Thyroid gland (tissue), 4 donors: ENCODE data around the gene RBPMS2. TPM values are rescaled to one million over a fixed set of nuclear protein-coding genes. Genes with fewer than 3 reads are reported as not detected.

Source experiments
- DNase-seq, 2 donors: peaks; one replicate each; pipeline ENCODE4 v3.0.0-alpha.2; 2019
- H3K27ac ChIP-seq, 3 donors: fragments of 200-600 bp; sonication (generic); 1 replicate in 2 of 3; 2 replicates in 1 of 3; pipeline ENCODE4 v1.5.1; 2016 to 2019; ENCODE audit warnings: mild to moderate bottlenecking in 1 of 3, moderate library complexity in 1 of 3
- H3K27me3 ChIP-seq: fragments of 200-600 bp; sonication (generic); one replicate; pipeline ENCODE4 v1.5.1; 2019
- H3K36me3 ChIP-seq, 2 donors: fragments of 200-600 bp; sonication (generic); one replicate each; pipeline ENCODE4 v1.5.1; 2016 to 2019
- H3K4me1 ChIP-seq, 2 donors: fragments of 200-600 bp; sonication (generic); one replicate each; pipeline ENCODE4 v1.5.1; 2017 to 2019
- H3K4me3 ChIP-seq, 3 donors: fragments of 200-600 bp; sonication (generic); replicated peaks in 1 of 3; 1 replicate in 2 of 3; 2 replicates in 1 of 3; pipeline ENCODE4 v1.5.1; 2016; ENCODE audit warnings: mild to moderate bottlenecking in 1 of 3
- H3K9me3 ChIP-seq: fragments of 200-600 bp; sonication (generic); one replicate; pipeline ENCODE4 v1.5.1; 2017
- CTCF ChIP-seq, 6 experiments: fragments of 200-600 bp in 3 of 6; fragments of 450-650 bp in 3 of 6; sonication (generic) in 3 of 6; IDR thresholded peaks; one replicate each; pipeline ENCODE4 v1.5.1; 2016 to 2019; ENCODE audit warnings: antibody characterized with exemption in 6 of 6, mild to moderate bottlenecking in 2 of 6, inconsistent platforms in 1 of 6, moderate library complexity in 1 of 6
- POLR2A ChIP-seq, 2 donors: fragments of 450-650 bp; IDR thresholded peaks; one replicate each; pipeline ENCODE4 v1.6.1; 2017; ENCODE audit warnings: antibody characterized with exemption in 2 of 2, mild to moderate bottlenecking in 2 of 2, moderate library complexity in 1 of 2
- WGBS, 2 donors: methylation state at CpG; one replicate each; pipeline ENCODE4 v1.1.5; 2017; 5-methylcytosine and 5-hydroxymethylcytosine counted together
- intact Hi-C: fragments of 100-400 bp; cut with DNase I; formaldehyde crosslinking; loops from one replicate; pipeline ENCODE4 v1.15.1; 2023
- total RNA-seq, 4 donors: library from RNA; depleted of rRNA; stranded (reverse); fragments of >200 nt; gene quantifications; one replicate each; pipeline ENCODE4 v1.2.3, GENCODE V29; 2016

The RBPMS2 gene
- total RNA-seq, 4 donors from 2014 or later = 2.6 to 3.5 (median 3.1) TPM

- 79 to 80% methylated on average over 7 to 9 of the region's 9 CpGs for WGBS, 2 donors
- H3K27ac ChIP-seq = no peak overlapping the region
- no peaks in the 10 kb centered on the region for H3K9me3 ChIP-seq
- TF ChIP-seq CTCF (IDR thresholded peaks at IDR 0.05) (no peak), POLR2A (IDR thresholded peaks at IDR 0.05) (no peak)
- intact Hi-C loops = no loop called here
- H3K27me3 ChIP-seq = no peaks in the 10 kb centered on the region
- no peak overlapping the region for H3K4me3 ChIP-seq
- H3K36me3 ChIP-seq = no peaks in the 10 kb centered on the region
- H3K4me1 ChIP-seq = peaks cover 4 to 6% of the 10 kb centered on the region in 2 donors
- no peak for DNase-seq
Observed at GRCh38 chr15:64747578-64747977, 27.8 kb downstream of the RBPMS2 start.

- no peak overlapping the region for H3K27ac ChIP-seq
- WGBS, 2 donors = 83 to 89% methylated on average over 7 of the region's 7 CpGs
- no peak overlapping the region for H3K4me3 ChIP-seq
- TF ChIP-seq POLR2A (IDR thresholded peaks at IDR 0.05) = no peak
- no peak for TF ChIP-seq CTCF (IDR thresholded peaks at IDR 0.05)
- intact Hi-C loops = no loop called here
- H3K36me3 ChIP-seq = no peaks in the 10 kb centered on the region
- H3K4me1 ChIP-seq = peaks cover 6 to 13% of the 10 kb centered on the region in 2 donors
- no peaks in the 10 kb centered on the region for H3K27me3 ChIP-seq
- H3K9me3 ChIP-seq = no peaks in the 10 kb centered on the region
- DNase-seq = no peak
Observed at GRCh38 chr15:64746921-64747320, 28.5 kb downstream of the RBPMS2 start.

GRCh38 chr15:64746356-64746755 is 29.0 kb downstream of the RBPMS2 start:
- H3K36me3 ChIP-seq = no peaks in the 10 kb centered on the region
- no peaks in the 10 kb centered on the region for H3K27me3 ChIP-seq
- DNase-seq = no peak
- H3K4me1 ChIP-seq = peaks cover 6 to 16% of the 10 kb centered on the region in 2 donors
- H3K9me3 ChIP-seq = no peaks in the 10 kb centered on the region
- intact Hi-C loops = no loop called here
- H3K4me3 ChIP-seq = no peak overlapping the region
- no peak overlapping the region for H3K27ac ChIP-seq
- TF ChIP-seq CTCF (IDR thresholded peaks at IDR 0.05) = no peak
- TF ChIP-seq POLR2A (IDR thresholded peaks at IDR 0.05) = no peak
- 85 to 91% methylated on average over 5 of the region's 5 CpGs for WGBS, 2 donors

GRCh38 chr15:64743691-64744090 is 31.7 kb downstream of the RBPMS2 start:
- no peaks in the 10 kb centered on the region for H3K27me3 ChIP-seq
- intact Hi-C loops = no loop called here
- H3K27ac ChIP-seq = peak overlapping the region in 1 of 3 donors; percentile 65
- H3K9me3 ChIP-seq = no peaks in the 10 kb centered on the region
- TF ChIP-seq POLR2A (IDR thresholded peaks at IDR 0.05) (no peak), CTCF (IDR thresholded peaks at IDR 0.05) (no peak)
- H3K36me3 ChIP-seq = no peaks in the 10 kb centered on the region
- 94 to 95% methylated on average over 11 of the region's 11 CpGs for WGBS, 2 donors
- H3K4me1 ChIP-seq = peaks cover 14 to 24% of the 10 kb centered on the region in 2 donors
- H3K4me3 ChIP-seq = no peak overlapping the region
- DNase-seq = no peak

- Histone ChIP-seq H3K27ac (peak overlapping the region; percentile 65 to 77 (median 70)), H3K27me3 (no peaks in the 10 kb centered on the region), H3K9me3 (no peaks in the 10 kb centered on the region), H3K4me3 (no peak overlapping the region), H3K36me3 (no peaks in the 10 kb centered on the region), H3K4me1 (peaks cover 22 to 32% of the 10 kb centered on the region in 2 donors)
- TF ChIP-seq CTCF (IDR thresholded peaks at IDR 0.05) (no peak), POLR2A (IDR thresholded peaks at IDR 0.05) (no peak)
- intact Hi-C loops = no loop called here
- 89 to 93% methylated on average over 13 of the region's 13 CpGs for WGBS, 2 donors
- DNase-seq = no peak
Observed at GRCh38 chr15:64742921-64743320, 32.5 kb downstream of the RBPMS2 start.
